GM19372 (cell line): Measurements from ENCODE around the gene PLD2.

Experiments
- ATAC-seq: cut with Tn5 transposase; IDR thresholded peaks from one replicate; pipeline ENCODE4 v1.9.1; 2021; ENCODE audit warnings: mild to moderate bottlenecking, low read depth, moderate library complexity; ENCODE audit not compliant: unreplicated experiment

The PLD2 gene

GRCh38 chr17:4788807-4789700 is 17.9 kb upstream of the PLD2 start, which contains the start of gene GLTPD2:
TSS of gene GLTPD2 (plus strand) at chr17:4788964. CDS start at chr17:4789012, 48 bp downstream.
- peak; percentile 8 for ATAC-seq

- no peak for ATAC-seq
Measured at GRCh38 chr17:4789701-4789950, 17.3 kb upstream of the PLD2 start.

- ATAC-seq = peak; percentile 71
Measured at GRCh38 chr17:4789951-4790704, 16.8 kb upstream of the PLD2 start.

GRCh38 chr17:4790705-4791088 is 16.3 kb upstream of the PLD2 start:
- ATAC-seq = no peak

- no peak for ATAC-seq
Measured at GRCh38 chr17:4795168-4795567, 11.8 kb upstream of the PLD2 start.

GRCh38 chr17:4796552-4796920 is 10.4 kb upstream of the PLD2 start:
- ATAC-seq = no peak

GRCh38 chr17:4800462-4801196 is 6.3 kb upstream of the PLD2 start:
- ATAC-seq = no peak

- ATAC-seq = no peak
Measured at GRCh38 chr17:4802228-4802627, 4.7 kb upstream of the PLD2 start, which contains the start of gene C17orf114. TSS of gene C17orf114 (minus strand) at chr17:4802328.

- ATAC-seq = no peak
Measured at GRCh38 chr17:4806456-4806776, 536 bp upstream of the PLD2 start.

GRCh38 chr17:4807605-4808377 is 839 bp downstream of the PLD2 start:
- no peak for ATAC-seq

- ATAC-seq = no peak
Measured at GRCh38 chr17:4808378-4808767, 1.4 kb downstream of the PLD2 start.

GRCh38 chr17:4810696-4811290 is 3.8 kb downstream of the PLD2 start:
- no peak for ATAC-seq

- no peak for ATAC-seq
Measured at GRCh38 chr17:4811471-4811870, 4.5 kb downstream of the PLD2 start.

- no peak for ATAC-seq
Measured at GRCh38 chr17:4812690-4813089, 5.7 kb downstream of the PLD2 start.

GRCh38 chr17:4815043-4815675 is 8.2 kb downstream of the PLD2 start:
- no peak for ATAC-seq

- ATAC-seq = no peak
Measured at GRCh38 chr17:4816826-4817225, 9.9 kb downstream of the PLD2 start.

GRCh38 chr17:4818276-4818675 is 11.3 kb downstream of the PLD2 start:
- ATAC-seq = no peak

- no peak for ATAC-seq
Measured at GRCh38 chr17:4822835-4823234, 15.9 kb downstream of the PLD2 start.

GRCh38 chr17:4823373-4824089 is 16.6 kb downstream of the PLD2 start:
- no peak for ATAC-seq
